Stimulated activated CD8-positive, alpha-beta memory T cell treated with anti-CD3 and anti-CD28 coated beads, Interleukin-4, amount 100 ng/mL, for 1 hour (primary cell): Measurements from ENCODE around the gene KCTD16.

Source experiments
- DNase-seq, 2 donors: peaks; one replicate each; pipeline ENCODE4 v3.0.0-alpha.2; 2020; ENCODE audit warnings: low read depth in 2 of 2, low spot score in 1 of 2

Gene KCTD16

GRCh38 chr5:144281784-144282183 is 111.1 kb downstream of the KCTD16 start:
- no peak for DNase-seq

- DNase-seq: no peak
These were observed 113.4 kb downstream of the KCTD16 start for GRCh38 chr5:144284036-144284435.

GRCh38 chr5:144284931-144285502 is 114.3 kb downstream of the KCTD16 start:
- no peak for DNase-seq

GRCh38 chr5:144289277-144289676 is 118.6 kb downstream of the KCTD16 start:
- DNase-seq: no peak

- no peak for DNase-seq
These were observed 121.4 kb downstream of the KCTD16 start for GRCh38 chr5:144292029-144292428.

- DNase-seq: no peak
These were observed 124.6 kb downstream of the KCTD16 start for GRCh38 chr5:144295284-144295683.

- DNase-seq: no peak
These were observed 126.4 kb downstream of the KCTD16 start for GRCh38 chr5:144297081-144297480.

GRCh38 chr5:144298658-144299057 is 128.0 kb downstream of the KCTD16 start:
- DNase-seq: no peak

GRCh38 chr5:144304688-144305087 is 134.0 kb downstream of the KCTD16 start:
- no peak for DNase-seq

- DNase-seq: no peak
These were observed 137.1 kb downstream of the KCTD16 start for GRCh38 chr5:144307736-144308135.

GRCh38 chr5:144308174-144308573 is 137.5 kb downstream of the KCTD16 start:
- DNase-seq: no peak

GRCh38 chr5:144308906-144309670 is 138.4 kb downstream of the KCTD16 start:
- DNase-seq: no peak

- no peak for DNase-seq
These were observed 139.9 kb downstream of the KCTD16 start for GRCh38 chr5:144310621-144311020.

- no peak for DNase-seq
These were observed 142.6 kb downstream of the KCTD16 start for GRCh38 chr5:144313147-144313726.

GRCh38 chr5:144315026-144315425 is 144.4 kb downstream of the KCTD16 start:
- no peak for DNase-seq

- no peak for DNase-seq
These were observed 145.4 kb downstream of the KCTD16 start for GRCh38 chr5:144315994-144316634.

GRCh38 chr5:144318011-144318410 is 147.3 kb downstream of the KCTD16 start:
- no peak for DNase-seq

- DNase-seq: no peak
These were observed 147.8 kb downstream of the KCTD16 start for GRCh38 chr5:144318460-144318859.

GRCh38 chr5:144323181-144323580 is 152.5 kb downstream of the KCTD16 start:
- no peak for DNase-seq

GRCh38 chr5:144325532-144325931 is 154.9 kb downstream of the KCTD16 start:
- DNase-seq: no peak

GRCh38 chr5:144328494-144328893 is 157.8 kb downstream of the KCTD16 start:
- no peak for DNase-seq

GRCh38 chr5:144328980-144329379 is 158.3 kb downstream of the KCTD16 start:
- no peak for DNase-seq
